HEK293 (cell line): Measurements from ENCODE around the gene ZNF783.

ENCODE experiments used
- CTCF ChIA-PET: fragments of 350-600 bp; formaldehyde crosslinking; extraction: SDS; loops from one replicate; lab custom pipeline; 2021; ENCODE audit warnings: antibody characterized with exemption; lab: Yijun Ruan, JAX
- POLR2A ChIA-PET: fragments of 300-600 bp; formaldehyde crosslinking; extraction: SDS; loops from one replicate; lab custom pipeline; 2020; ENCODE audit warnings: antibody characterized with exemption, inconsistent platforms; lab: Yijun Ruan, JAX
- H3K27ac ChIP-seq: fragments of 200-500 bp; sonication (Bioruptor generic); 2 replicates; pipeline ENCODE4 v1.5.1; 2014; ENCODE audit warnings: low read depth, low read length, control low read depth, inconsistent platforms; ENCODE audit errors: extremely low read depth
- H3K36me3 ChIP-seq, 2 experiments: fragments of 200-500 bp in 1 of 2; sonication (Bioruptor generic) in 1 of 2; 1 replicate in 1 of 2; 2 replicates in 1 of 2; pipeline ENCODE4 v1.5.1; 2014 to 2017; ENCODE audit warnings: inconsistent platforms in 2 of 2, low read length in 2 of 2; ENCODE audit not compliant: control insufficient read depth in 2 of 2, insufficient read depth in 1 of 2
- H3K4me1 ChIP-seq: fragments of 200-500 bp; sonication (Bioruptor generic); 2 replicates; pipeline ENCODE4 v1.5.1; 2014; ENCODE audit warnings: mild to moderate bottlenecking, low read length, inconsistent platforms; ENCODE audit not compliant: control insufficient read depth, insufficient read depth
- H3K4me3 ChIP-seq: 2 replicates; pipeline ENCODE4 v1.5.1; 2011; ENCODE audit warnings: low read depth, mild to moderate bottlenecking, control low read depth, low read length, moderate library complexity
- H3K9me3 ChIP-seq: fragments of 200-500 bp; sonication (Bioruptor generic); 2 replicates; pipeline ENCODE4 v1.5.1; 2014; ENCODE audit warnings: low read depth, low read length, inconsistent platforms; ENCODE audit not compliant: control insufficient read depth, insufficient read depth
- HOXC10 ChIP-seq: sonication (generic); formaldehyde crosslinking; IDR thresholded peaks from 2 replicates; pipeline ENCODE4 v1.8.1; 2023; ENCODE audit warnings: mild to moderate bottlenecking, missing genetic modification reagents
- KLF9 ChIP-seq: fragments of 450-650 bp; formaldehyde crosslinking; IDR thresholded peaks from 2 replicates; pipeline ENCODE4 v1.5.1; 2016; ENCODE audit warnings: missing biosample characterization, missing genetic modification characterization, low read depth
- MZF1 ChIP-seq: fragments of 450-650 bp; formaldehyde crosslinking; IDR thresholded peaks from 2 replicates; pipeline ENCODE4 v1.5.1; 2017; ENCODE audit warnings: missing biosample characterization, missing genetic modification characterization, borderline replicate concordance
- PRDM1 ChIP-seq: fragments of 450-650 bp; formaldehyde crosslinking; IDR thresholded peaks from 2 replicates; pipeline ENCODE4; 2016; ENCODE audit warnings: missing biosample characterization, missing genetic modification characterization
- SP3 ChIP-seq: fragments of 450-650 bp; formaldehyde crosslinking; IDR thresholded peaks from 2 replicates; pipeline ENCODE4 v1.5.1; 2016; ENCODE audit warnings: missing biosample characterization, missing genetic modification characterization
- ZNF10 ChIP-seq: fragments of 450-650 bp; formaldehyde crosslinking; IDR thresholded peaks from 2 replicates; pipeline ENCODE4 v1.5.1; 2017; ENCODE audit warnings: missing biosample characterization, missing genetic modification characterization
- ZNF214 ChIP-seq: fragments of 450-650 bp; formaldehyde crosslinking; IDR thresholded peaks from 2 replicates; pipeline ENCODE4 v1.5.1; 2017; ENCODE audit warnings: missing biosample characterization, mild to moderate bottlenecking, missing genetic modification characterization, borderline replicate concordance
- ZNF23 ChIP-seq: fragments of 450-650 bp; formaldehyde crosslinking; IDR thresholded peaks from 2 replicates; pipeline ENCODE4 v1.5.1; 2016; ENCODE audit warnings: missing biosample characterization, missing genetic modification characterization, borderline replicate concordance
- ZNF394 ChIP-seq: fragments of 450-650 bp; formaldehyde crosslinking; IDR thresholded peaks from 2 replicates; pipeline ENCODE4 v1.5.1; 2016; ENCODE audit warnings: missing biosample characterization, missing genetic modification characterization, mild to moderate bottlenecking, moderate library complexity, borderline replicate concordance
- ZNF501 ChIP-seq: fragments of 450-650 bp; formaldehyde crosslinking; IDR thresholded peaks from 2 replicates; pipeline ENCODE4 v1.5.1; 2016; ENCODE audit warnings: missing biosample characterization, missing genetic modification characterization
- ZNF521 ChIP-seq: fragments of 450-650 bp; formaldehyde crosslinking; IDR thresholded peaks from 2 replicates; pipeline ENCODE4 v1.5.1; 2017; ENCODE audit warnings: missing biosample characterization, mild to moderate bottlenecking, missing genetic modification characterization
- ZNF571 ChIP-seq: fragments of 450-650 bp; formaldehyde crosslinking; IDR thresholded peaks from 2 replicates; pipeline ENCODE4 v1.5.0; 2017; ENCODE audit warnings: missing biosample characterization, missing genetic modification characterization
- ZNF585B ChIP-seq: fragments of 450-650 bp; formaldehyde crosslinking; IDR thresholded peaks from 2 replicates; pipeline ENCODE4 v1.5.1; 2016; ENCODE audit warnings: missing biosample characterization, missing genetic modification characterization
- ZNF670 ChIP-seq: fragments of 450-650 bp; formaldehyde crosslinking; IDR thresholded peaks from 2 replicates; pipeline ENCODE4 v1.5.1; 2016; ENCODE audit warnings: missing biosample characterization, missing genetic modification characterization, low read depth
- ZSCAN30 ChIP-seq: fragments of 450-650 bp; IDR thresholded peaks from 2 replicates; pipeline ENCODE4 v1.5.1; 2018; ENCODE audit warnings: missing biosample characterization, mild to moderate bottlenecking, missing genetic modification characterization, moderate library complexity
- TF ChIP-seq, protein P1 (sequence below): fragments of 450-650 bp; formaldehyde crosslinking; optimal IDR thresholded peaks from 2 replicates; pipeline ENCODE3; 2016; ENCODE audit warnings: missing biosample characterization, mild to moderate bottlenecking, missing genetic modification characterization
- TF ChIP-seq, protein P2 (sequence below): fragments of 450-650 bp; formaldehyde crosslinking; IDR thresholded peaks from 2 replicates; pipeline ENCODE4 v1.5.1; 2016; ENCODE audit warnings: missing biosample characterization, missing genetic modification characterization, low read depth
- TF ChIP-seq, protein P3 (sequence below): fragments of 450-650 bp; formaldehyde crosslinking; IDR thresholded peaks from 2 replicates; pipeline ENCODE4 v1.5.1; 2016; ENCODE audit warnings: missing biosample characterization, missing genetic modification characterization
- TF ChIP-seq, protein P4 (sequence below): fragments of 450-650 bp; formaldehyde crosslinking; IDR thresholded peaks from 2 replicates; pipeline ENCODE4 v1.5.1; 2016; ENCODE audit warnings: missing biosample characterization, missing genetic modification characterization

Gene ZNF783

DNA sequence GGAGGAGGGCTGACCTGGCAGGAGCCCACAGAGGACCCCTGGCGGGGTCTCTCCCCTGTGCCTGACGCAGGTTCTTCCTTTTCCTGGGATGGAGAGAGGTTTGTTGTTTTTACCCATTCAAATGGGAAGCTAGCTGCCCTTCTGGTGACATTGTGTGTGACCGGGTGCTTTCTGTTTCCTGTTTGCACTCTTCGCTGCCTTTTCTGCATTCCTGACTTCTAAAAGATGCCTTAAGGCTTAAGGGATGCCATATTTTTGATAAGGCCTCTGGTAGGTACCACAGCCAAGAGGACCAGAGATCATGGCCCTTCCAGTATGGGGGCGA lies 20.3 kb downstream of the ZNF783 start:
- no peak for TF ChIP-seq ZNF521 (tag by site-specific recombination)
- no peak for TF ChIP-seq ZNF501 (tag by site-specific recombination)
- no peak for TF ChIP-seq HOXC10 (CRISPR knock-in tag)
- no peak for TF ChIP-seq ZNF394 (tag by site-specific recombination)
- no peak for TF ChIP-seq ZNF670 (tag by site-specific recombination)
- TF ChIP-seq ZSCAN30: no peak
- TF ChIP-seq PRDM1 (tag by site-specific recombination): no peak
- TF ChIP-seq ZNF585B: no peak
- TF ChIP-seq, protein P1, sequence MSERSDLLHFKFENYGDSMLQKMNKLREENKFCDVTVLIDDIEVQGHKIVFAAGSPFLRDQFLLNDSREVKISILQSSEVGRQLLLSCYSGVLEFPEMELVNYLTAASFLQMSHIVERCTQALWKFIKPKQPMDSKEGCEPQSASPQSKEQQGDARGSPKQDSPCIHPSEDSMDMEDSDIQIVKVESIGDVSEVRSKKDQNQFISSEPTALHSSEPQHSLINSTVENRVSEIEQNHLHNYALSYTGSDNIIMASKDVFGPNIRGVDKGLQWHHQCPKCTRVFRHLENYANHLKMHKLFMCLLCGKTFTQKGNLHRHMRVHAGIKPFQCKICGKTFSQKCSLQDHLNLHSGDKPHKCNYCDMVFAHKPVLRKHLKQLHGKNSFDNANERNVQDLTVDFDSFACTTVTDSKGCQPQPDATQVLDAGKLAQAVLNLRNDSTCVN (tag by site-specific recombination): no peak
- no peak for TF ChIP-seq ZNF23
- TF ChIP-seq KLF9 (tag by site-specific recombination): no peak
- TF ChIP-seq, all 188 proteins: peak for 0
- POLR2A ChIA-PET: no interaction called here
- CTCF ChIA-PET: no interaction called here
- peaks cover 3 to 35% of the 10 kb centered on the region in 2 experiments; a peak in 1 of 3 replicates for H3K36me3 ChIP-seq
- H3K4me3 ChIP-seq: no peak overlapping the region
- no peak overlapping the region for H3K27ac ChIP-seq
- H3K4me1 ChIP-seq: no peaks in the 10 kb centered on the region
- H3K9me3 ChIP-seq: no peaks in the 10 kb centered on the region

DNA sequence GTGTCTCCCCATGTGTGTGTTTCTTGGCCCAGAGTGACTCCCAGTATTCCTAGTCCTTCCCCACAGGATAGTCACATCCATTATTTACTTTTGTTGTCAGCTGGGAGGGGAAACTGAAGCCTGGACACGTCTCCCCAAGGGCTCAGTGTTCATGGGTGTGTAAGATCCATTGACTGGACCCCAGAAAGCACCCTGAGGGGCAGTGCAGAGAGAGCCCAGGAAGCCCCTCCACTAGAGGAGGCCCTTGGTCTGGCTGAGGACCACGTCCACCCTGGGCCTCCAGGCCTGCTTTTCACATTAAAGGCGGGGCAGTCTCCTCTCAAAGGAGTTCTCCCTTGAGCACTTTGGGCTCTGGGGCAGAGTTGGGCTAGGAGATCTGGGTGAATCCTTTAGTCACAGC lies 21.3 kb downstream of the ZNF783 start:
- ChIA-PET CTCF (no interaction called here), POLR2A (interaction anchor here (0.6 kb wide), 1 partner anchor 341 kb away, joined by 4 read pairs; no protein-coding TSS in a partner anchor)
- Histone ChIP-seq H3K9me3 (no peaks in the 10 kb centered on the region), H3K4me3 (no peak overlapping the region), H3K27ac (no peak overlapping the region), H3K36me3 (peaks cover 0 to 28% of the 10 kb centered on the region in 2 experiments; a peak in 1 of 3 replicates), H3K4me1 (no peaks in the 10 kb centered on the region)
- TF ChIP-seq, protein P2, sequence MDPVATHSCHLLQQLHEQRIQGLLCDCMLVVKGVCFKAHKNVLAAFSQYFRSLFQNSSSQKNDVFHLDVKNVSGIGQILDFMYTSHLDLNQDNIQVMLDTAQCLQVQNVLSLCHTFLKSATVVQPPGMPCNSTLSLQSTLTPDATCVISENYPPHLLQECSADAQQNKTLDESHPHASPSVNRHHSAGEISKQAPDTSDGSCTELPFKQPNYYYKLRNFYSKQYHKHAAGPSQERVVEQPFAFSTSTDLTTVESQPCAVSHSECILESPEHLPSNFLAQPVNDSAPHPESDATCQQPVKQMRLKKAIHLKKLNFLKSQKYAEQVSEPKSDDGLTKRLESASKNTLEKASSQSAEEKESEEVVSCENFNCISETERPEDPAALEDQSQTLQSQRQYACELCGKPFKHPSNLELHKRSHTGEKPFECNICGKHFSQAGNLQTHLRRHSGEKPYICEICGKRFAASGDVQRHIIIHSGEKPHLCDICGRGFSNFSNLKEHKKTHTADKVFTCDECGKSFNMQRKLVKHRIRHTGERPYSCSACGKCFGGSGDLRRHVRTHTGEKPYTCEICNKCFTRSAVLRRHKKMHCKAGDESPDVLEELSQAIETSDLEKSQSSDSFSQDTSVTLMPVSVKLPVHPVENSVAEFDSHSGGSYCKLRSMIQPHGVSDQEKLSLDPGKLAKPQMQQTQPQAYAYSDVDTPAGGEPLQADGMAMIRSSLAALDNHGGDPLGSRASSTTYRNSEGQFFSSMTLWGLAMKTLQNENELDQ: no peak
- TF ChIP-seq ZNF571 (no peak), MZF1 (tag by site-specific recombination) (no peak), ZNF214 (no peak), ZNF10 (tag by site-specific recombination) (no peak), SP3 (tag by site-specific recombination) (no peak)
- TF ChIP-seq, protein P3, sequence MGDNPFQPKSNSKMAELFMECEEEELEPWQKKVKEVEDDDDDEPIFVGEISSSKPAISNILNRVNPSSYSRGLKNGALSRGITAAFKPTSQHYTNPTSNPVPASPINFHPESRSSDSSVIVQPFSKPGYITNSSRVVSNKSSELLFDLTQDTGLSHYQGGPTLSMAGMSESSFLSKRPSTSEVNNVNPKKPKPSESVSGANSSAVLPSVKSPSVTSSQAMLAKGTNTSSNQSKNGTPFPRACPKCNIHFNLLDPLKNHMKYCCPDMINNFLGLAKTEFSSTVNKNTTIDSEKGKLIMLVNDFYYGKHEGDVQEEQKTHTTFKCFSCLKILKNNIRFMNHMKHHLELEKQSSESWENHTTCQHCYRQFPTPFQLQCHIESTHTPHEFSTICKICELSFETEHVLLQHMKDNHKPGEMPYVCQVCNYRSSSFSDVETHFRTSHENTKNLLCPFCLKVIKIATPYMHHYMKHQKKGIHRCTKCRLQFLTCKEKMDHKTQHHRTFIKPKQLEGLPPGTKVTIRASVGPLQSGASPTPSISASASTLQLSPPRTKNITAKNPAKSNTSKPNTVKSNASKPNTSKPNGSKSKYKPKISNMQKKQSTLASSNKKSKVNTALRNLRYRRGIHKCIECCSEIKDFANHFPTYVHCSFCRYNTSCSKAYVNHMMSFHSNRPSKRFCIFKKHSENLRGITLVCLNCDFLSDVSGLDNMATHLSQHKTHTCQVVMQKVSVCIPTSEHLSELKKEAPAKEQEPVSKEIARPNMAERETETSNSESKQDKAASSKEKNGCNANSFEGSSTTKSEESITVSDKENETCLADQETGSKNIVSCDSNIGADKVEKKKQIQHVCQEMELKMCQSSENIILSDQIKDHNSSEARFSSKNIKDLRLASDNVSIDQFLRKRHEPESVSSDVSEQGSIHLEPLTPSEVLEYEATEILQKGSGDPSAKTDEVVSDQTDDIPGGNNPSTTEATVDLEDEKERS (tag by site-specific recombination): no peak
- TF ChIP-seq, protein P4, sequence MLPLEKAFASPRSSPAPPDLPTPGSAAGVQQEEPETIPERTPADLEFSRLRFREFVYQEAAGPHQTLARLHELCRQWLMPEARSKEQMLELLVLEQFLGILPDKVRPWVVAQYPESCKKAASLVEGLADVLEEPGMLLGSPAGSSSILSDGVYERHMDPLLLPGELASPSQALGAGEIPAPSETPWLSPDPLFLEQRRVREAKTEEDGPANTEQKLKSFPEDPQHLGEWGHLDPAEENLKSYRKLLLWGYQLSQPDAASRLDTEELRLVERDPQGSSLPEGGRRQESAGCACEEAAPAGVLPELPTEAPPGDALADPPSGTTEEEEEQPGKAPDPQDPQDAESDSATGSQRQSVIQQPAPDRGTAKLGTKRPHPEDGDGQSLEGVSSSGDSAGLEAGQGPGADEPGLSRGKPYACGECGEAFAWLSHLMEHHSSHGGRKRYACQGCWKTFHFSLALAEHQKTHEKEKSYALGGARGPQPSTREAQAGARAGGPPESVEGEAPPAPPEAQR (tag by site-specific recombination): no peak
